HK-2 (cell line): ENCODE data around the gene CCNQ.

ENCODE experiments used
- DNase-seq: peaks from one replicate; pipeline ENCODE4 v3.0.0-alpha.2; 2018; ENCODE audit not compliant: unreplicated experiment

The CCNQ gene

DNA sequence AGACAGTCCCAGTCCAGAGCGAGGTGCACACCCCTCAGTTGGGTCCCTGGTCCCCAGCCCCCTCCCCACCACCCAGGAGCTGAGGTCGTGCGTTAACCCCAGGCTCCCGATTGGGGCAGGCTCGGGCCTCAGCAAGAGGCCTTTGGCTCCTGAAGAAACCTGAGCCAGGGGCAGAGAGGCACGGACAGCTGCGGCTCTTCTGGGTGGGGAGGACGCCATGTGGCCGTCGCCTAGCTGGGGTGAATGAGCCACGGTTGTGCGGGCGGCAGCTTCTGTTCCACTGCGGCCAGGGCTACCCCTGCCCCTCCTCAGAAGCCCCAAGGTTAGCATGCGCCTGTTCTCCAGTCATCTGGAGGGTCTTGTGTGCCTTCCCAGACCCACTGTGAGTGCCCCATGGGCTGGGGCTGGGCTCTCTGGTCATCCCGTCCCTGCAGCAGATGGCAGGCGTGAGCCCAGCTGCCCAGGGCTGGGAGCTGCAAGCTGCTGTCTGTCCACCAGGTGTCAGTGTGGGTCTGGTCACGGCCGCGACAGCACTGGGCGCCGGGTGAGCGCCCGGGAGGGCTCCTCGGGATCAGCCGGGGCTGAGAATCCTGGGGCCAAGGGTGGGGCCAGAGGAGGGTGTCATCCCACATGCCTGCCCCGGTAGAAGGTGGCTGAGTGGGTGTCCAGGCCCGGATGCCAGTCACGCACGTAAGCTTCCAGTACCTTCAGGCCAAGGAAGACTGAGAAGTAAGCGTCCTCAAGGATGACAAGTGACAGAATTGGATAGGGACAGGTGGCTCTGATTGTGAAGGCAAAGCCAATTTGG, 59.6 kb downstream of the CCNQ start:
- peak; percentile 76 for DNase-seq

DNA sequence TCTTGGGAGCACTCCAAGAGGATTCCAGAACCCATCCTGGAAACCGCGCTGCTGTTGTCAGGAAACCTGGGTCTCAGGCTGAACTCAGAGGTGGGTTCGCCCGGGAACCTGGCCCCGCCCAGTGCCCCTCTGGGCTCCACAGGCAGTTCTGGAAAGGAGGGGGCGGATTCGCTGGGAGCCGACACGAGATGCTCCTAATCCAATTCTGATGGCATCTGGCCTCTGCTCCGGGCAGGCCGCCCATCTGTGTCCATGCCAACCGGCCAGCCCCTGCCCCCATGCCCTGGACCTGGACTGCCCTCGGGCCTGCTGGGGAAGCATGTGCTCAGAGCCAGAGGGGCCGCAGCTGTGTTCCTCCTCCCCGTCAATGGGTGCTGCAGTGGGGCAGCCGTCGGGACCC, 60.5 kb downstream of the CCNQ start:
- no peak for DNase-seq
